Gastroesophageal sphincter (tissue), 3 donors: ENCODE data around the gene GIT1.

Source experiments
- CTCF ChIP-seq, 4 experiments: fragments of 200-600 bp in 2 of 4; fragments of 450-650 bp in 2 of 4; sonication (generic) in 1 of 4; IDR thresholded peaks; one replicate each; pipeline ENCODE4 v1.5.1; 2017 to 2019; ENCODE audit warnings: antibody characterized with exemption in 4 of 4, mild to moderate bottlenecking in 2 of 4, moderate library complexity in 2 of 4
- POLR2A ChIP-seq, 2 donors: fragments of 450-650 bp; IDR thresholded peaks; one replicate each; pipeline ENCODE4 v1.6.1; 2017; ENCODE audit warnings: antibody characterized with exemption in 2 of 2, mild to moderate bottlenecking in 2 of 2, moderate library complexity in 1 of 2

- TF ChIP-seq POLR2A (IDR thresholded peaks at IDR 0.05) (no peak), CTCF (IDR thresholded peaks at IDR 0.05) (no peak)
Observed at GRCh38 chr17:29570521-29570920, 18.9 kb downstream of the GIT1 start.
